Lung (tissue), 12 donors: ENCODE results near the gene GOLGA8J. TPM values are rescaled to one million over a fixed set of nuclear protein-coding genes. Genes with fewer than 3 reads are reported as not detected.
"Not testable (repeated sequence)": the region's sequence is repeated elsewhere in the genome, so short reads cannot be mapped to it uniquely, and the experiment has no call there.

Experiments
- ATAC-seq: fragments of 200-7000 bp; cut with Tn5 transposase; one replicate; pipeline ENCODE4 v1.9.1; 2020; ENCODE audit warnings: moderate number of reproducible peaks; ENCODE audit not compliant: insufficient read depth, low FRiP score
- DNase-seq, 3 donors: peaks; one replicate each; pipeline ENCODE4 v3.0.0-alpha.2; 2013 to 2017
- H3K27ac ChIP-seq, 2 donors: one replicate each; pipeline ENCODE4 v1.5.1; 2013; ENCODE audit warnings: mild to moderate bottlenecking in 2 of 2, moderate library complexity in 2 of 2, control low read depth in 1 of 2, inconsistent platforms in 1 of 2, low read depth in 1 of 2, low read length in 1 of 2
- H3K27me3 ChIP-seq, 3 donors: one replicate each; pipeline ENCODE4 v1.5.1; 2013; ENCODE audit warnings: low read length in 2 of 3; ENCODE audit not compliant: control insufficient read depth in 3 of 3, insufficient read depth in 3 of 3
- H3K36me3 ChIP-seq, 4 donors: one replicate each; pipeline ENCODE4 v1.5.1; 2013; ENCODE audit warnings: low read length in 4 of 4, mild to moderate bottlenecking in 1 of 4, moderate library complexity in 1 of 4; ENCODE audit not compliant: control insufficient read depth in 4 of 4, insufficient read depth in 4 of 4
- H3K4me1 ChIP-seq, 5 donors: one replicate each; pipeline ENCODE4 v1.5.1; 2013; ENCODE audit warnings: low read length in 5 of 5, mild to moderate bottlenecking in 2 of 5, moderate library complexity in 1 of 5; ENCODE audit not compliant: control insufficient read depth in 5 of 5, insufficient read depth in 5 of 5
- H3K4me3 ChIP-seq: one replicate; pipeline ENCODE4 v1.5.1; 2013; ENCODE audit warnings: mild to moderate bottlenecking, control low read depth, moderate library complexity
- H3K9ac ChIP-seq, 2 donors: one replicate each; pipeline ENCODE4 v1.5.1; 2013; ENCODE audit warnings: low read length in 2 of 2, control low read depth in 1 of 2; ENCODE audit not compliant: insufficient read depth in 1 of 2
- H3K9me3 ChIP-seq, 4 donors: one replicate each; pipeline ENCODE4 v1.5.1; 2013; ENCODE audit warnings: low read length in 3 of 4, mild to moderate bottlenecking in 1 of 4, moderate library complexity in 1 of 4; ENCODE audit not compliant: control insufficient read depth in 4 of 4, insufficient read depth in 3 of 4
- WGBS, 2 donors: extraction: QIAGEN DNeasy Blood & Tissue Kit; methylation state at CpG; one replicate each; pipeline ENCODE4 v1.1.7; 2013; 5-methylcytosine and 5-hydroxymethylcytosine counted together
- polyA plus RNA-seq, 2 donors: library from polyadenylated mRNA; stranded (reverse); fragments of 200-250 nt; gene quantifications; one replicate each; pipeline ENCODE4 v1.2.1, GENCODE V29; 2013
- total RNA-seq, 2 donors: library from RNA; depleted of rRNA in 1 of 2; stranded (reverse); fragments of >200 nt in 1 of 2; gene quantifications; one replicate each; pipeline ENCODE4 v1.2.1, GENCODE V29; 2014 to 2021
- TF ChIP-seq, protein P1 (sequence below): IDR thresholded peaks from 2 replicates; pipeline ENCODE4 v1.5.1; 2012; ENCODE audit warnings: mild to moderate bottlenecking; ENCODE audit errors: control extremely low read depth, extremely low read depth
- donor health status: control.
- donor health status: control.
- donor health status: Bipolar disorder and iron deficiency.
- donor health status: healthy.
- donor health status: DM: yes; HTN: yes; CAD: no.

Gene GOLGA8J
- total and polyA plus RNA-seq, 4 donors: 0.20 TPM; not detected in 3

DNA sequence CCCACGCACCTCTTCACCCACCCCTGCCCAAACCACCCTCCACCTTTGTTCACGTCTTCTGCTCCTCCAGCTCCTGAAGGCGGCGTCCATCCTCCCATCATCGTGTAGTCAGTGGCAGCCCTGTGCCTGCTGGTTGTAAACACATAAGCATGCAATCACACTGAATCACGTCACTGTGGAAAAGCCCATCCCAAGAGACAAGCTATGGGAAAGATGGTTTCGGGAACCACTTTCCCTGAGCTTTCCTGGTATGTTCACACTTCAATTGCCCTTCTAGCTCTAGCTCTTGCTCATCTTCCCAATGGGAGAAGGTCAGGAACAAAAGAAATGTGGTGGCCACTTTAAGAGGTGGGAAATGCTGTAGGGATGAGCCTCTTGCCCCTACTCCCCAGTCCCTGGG lies 14.4 kb upstream of the GOLGA8J start:
- DNase-seq: no peak
- WGBS, 2 donors: 92 to 94% methylated on average over 7 of the region's 7 CpGs

DNA sequence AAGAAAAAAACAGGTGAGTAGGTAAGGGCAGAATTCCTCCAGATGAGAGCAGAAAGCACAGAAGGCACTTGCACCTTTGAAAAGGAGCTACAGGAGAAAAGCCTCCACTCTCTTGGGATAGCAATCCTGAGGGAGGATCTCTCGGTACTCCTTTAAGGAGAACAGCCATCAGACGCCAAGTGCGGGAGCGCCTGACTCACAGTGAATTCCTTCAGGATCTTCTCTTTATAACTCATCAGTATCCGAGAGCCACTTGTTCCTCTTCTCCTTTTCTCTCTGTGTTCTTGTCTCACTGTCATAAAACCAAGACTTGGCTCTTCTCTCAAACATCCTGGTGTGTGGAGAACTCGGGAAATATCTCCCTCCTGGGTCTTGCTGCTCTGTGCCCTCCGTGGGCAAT lies 10.1 kb upstream of the GOLGA8J start:
- no peaks in the 10 kb centered on the region for H3K4me1 ChIP-seq
- TF ChIP-seq, protein P1, sequence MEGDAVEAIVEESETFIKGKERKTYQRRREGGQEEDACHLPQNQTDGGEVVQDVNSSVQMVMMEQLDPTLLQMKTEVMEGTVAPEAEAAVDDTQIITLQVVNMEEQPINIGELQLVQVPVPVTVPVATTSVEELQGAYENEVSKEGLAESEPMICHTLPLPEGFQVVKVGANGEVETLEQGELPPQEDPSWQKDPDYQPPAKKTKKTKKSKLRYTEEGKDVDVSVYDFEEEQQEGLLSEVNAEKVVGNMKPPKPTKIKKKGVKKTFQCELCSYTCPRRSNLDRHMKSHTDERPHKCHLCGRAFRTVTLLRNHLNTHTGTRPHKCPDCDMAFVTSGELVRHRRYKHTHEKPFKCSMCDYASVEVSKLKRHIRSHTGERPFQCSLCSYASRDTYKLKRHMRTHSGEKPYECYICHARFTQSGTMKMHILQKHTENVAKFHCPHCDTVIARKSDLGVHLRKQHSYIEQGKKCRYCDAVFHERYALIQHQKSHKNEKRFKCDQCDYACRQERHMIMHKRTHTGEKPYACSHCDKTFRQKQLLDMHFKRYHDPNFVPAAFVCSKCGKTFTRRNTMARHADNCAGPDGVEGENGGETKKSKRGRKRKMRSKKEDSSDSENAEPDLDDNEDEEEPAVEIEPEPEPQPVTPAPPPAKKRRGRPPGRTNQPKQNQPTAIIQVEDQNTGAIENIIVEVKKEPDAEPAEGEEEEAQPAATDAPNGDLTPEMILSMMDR: no peak
- H3K27ac ChIP-seq: no peak overlapping the region
- H3K36me3 ChIP-seq: no peaks in the 10 kb centered on the region
- no peak overlapping the region for H3K9ac ChIP-seq
- H3K4me3 ChIP-seq: no peak overlapping the region
- peaks cover 0 to 5% (median 0%) of the 10 kb centered on the region in 3 donors for H3K27me3 ChIP-seq
- 80 to 93% methylated on average over 7 of the region's 7 CpGs for WGBS, 2 donors
- ATAC-seq (no peak), DNase-seq (no peak)
- H3K9me3 ChIP-seq: peaks cover 0 to 2% (median 0%) of the 10 kb centered on the region in 4 donors

More for the DNA sequence above, 14.4 kb upstream of the GOLGA8J start:
- Histone ChIP-seq H3K9ac (no peak overlapping the region), H3K4me3 (no peak overlapping the region), H3K9me3 (peaks cover 0 to 2% (median 0%) of the 10 kb centered on the region in 4 donors), H3K27me3 (peaks cover 0 to 3% (median 0%) of the 10 kb centered on the region in 3 donors), H3K27ac (no peak overlapping the region), H3K4me1 (peaks cover 0 to 7% (median 0%) of the 10 kb centered on the region in 5 donors), H3K36me3 (no peaks in the 10 kb centered on the region)
- TF ChIP-seq, protein P1: no peak
- no peak for ATAC-seq

DNA sequence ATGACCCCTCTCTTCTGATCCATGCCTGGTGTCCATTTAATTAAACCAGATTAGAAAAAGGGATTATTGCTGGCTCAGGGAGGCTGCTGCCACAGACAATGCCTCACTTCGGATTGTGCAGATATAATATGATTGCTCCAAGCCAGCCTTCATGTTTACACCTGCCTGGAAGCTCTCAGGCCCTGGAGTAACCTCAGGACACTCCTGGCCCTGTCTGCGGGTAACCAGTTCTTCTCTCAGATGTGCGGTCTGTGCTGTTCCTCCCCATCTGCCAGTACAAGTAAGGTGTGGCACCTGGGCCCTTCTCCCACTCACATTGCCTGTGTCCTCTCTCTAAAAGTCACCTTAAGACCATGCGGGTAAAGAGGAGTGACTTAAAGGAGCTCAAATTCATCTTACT lies 8.8 kb upstream of the GOLGA8J start:
- TF ChIP-seq, protein P1: no peak
- H3K27me3 ChIP-seq: peaks cover 0 to 5% (median 0%) of the 10 kb centered on the region in 3 donors
- H3K4me3 ChIP-seq: no peak overlapping the region
- ATAC-seq (no peak), DNase-seq (no peak)
- WGBS, 2 donors: 75 to 88% methylated on average over 4 of the region's 4 CpGs
- H3K36me3 ChIP-seq: no peaks in the 10 kb centered on the region
- no peaks in the 10 kb centered on the region for H3K9me3 ChIP-seq
- H3K4me1 ChIP-seq: no peaks in the 10 kb centered on the region
- H3K9ac ChIP-seq: no peak overlapping the region
- no peak overlapping the region for H3K27ac ChIP-seq

DNA sequence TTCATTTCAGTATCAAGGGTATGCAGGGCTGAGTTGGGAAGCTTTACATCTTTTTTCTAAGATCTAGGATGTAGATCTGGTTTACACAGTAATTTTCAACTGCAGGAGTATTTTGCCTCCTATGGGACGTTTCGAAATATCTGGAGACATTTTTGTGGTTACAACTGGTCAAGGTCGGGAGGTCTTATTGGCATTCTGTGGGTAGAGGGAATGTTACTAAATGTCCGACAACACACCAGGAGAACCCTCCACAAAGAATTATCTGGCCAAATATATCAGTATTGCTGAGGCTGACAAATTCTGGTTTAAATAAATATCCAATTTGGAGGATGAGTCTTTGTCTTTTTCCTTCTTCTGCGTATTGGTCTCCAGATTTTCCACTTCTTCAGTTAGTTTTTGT lies 1.9 kb upstream of the GOLGA8J start:
- H3K9ac ChIP-seq, H3K9me3 ChIP-seq, ATAC-seq, H3K36me3 ChIP-seq, H3K27ac ChIP-seq, H3K27me3 ChIP-seq, H3K4me3 ChIP-seq, H3K4me1 ChIP-seq, DNase-seq: not testable (repeated sequence)
- 52 to 60% methylated on average over 5 of the region's 5 CpGs for WGBS, 2 donors

DNA sequence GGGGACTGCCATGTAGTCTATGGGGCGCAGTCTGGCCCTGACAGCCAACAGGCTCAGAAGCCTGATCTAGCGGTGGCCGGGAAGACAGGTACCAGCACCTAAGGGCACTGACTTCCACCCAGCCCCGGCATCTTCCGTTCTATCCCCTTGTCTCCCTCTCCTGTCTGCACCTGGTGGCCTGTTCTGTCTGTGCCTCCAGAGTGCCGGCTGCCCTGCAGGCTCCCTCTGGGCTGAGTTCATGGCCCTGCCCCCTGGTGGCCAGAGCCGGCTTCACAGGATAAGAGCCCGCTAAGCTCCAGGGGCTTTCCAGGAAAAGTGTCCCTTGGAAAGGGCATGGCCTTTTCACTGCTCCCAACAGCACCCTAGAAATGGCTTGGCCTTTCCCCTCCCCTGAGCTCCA lies 15.1 kb downstream of the GOLGA8J start:
- not testable (repeated sequence) for H3K4me1 ChIP-seq, DNase-seq, H3K36me3 ChIP-seq, H3K9me3 ChIP-seq, H3K4me3 ChIP-seq, H3K27ac ChIP-seq, H3K27me3 ChIP-seq, H3K9ac ChIP-seq, ATAC-seq
- no CpG with 5 or more reads among the region's 8 CpGs for WGBS, 2 donors

DNA sequence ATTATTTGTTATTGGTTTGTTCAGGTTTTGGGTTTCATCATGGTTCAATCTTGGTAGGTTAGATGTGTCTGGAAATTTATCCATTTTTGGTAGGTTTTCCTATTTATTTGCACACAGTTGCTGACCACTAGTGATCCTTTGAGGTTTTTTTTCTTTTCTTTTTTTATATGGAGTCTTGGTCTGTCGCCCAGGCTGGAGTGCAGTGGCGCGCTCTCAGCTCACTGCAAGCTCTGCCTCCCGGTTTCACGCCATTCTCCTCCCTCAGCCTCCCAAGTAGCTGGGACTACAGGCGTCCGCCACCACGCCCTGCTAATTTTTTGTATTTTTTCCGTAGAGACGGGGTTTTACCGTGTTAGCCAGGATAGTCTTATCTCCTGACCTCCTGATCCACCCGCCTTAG lies 20.1 kb downstream of the GOLGA8J start:
- H3K27me3 ChIP-seq, H3K9ac ChIP-seq, DNase-seq, H3K36me3 ChIP-seq, H3K9me3 ChIP-seq, H3K27ac ChIP-seq, ATAC-seq, H3K4me3 ChIP-seq, H3K4me1 ChIP-seq: not testable (repeated sequence)
- WGBS, 2 donors: no CpG with 5 or more reads among the region's 12 CpGs
